HG03175 (cell line): ENCODE results near the gene MAP3K13.
"Not testable (repeated sequence)": the region's sequence is repeated elsewhere in the genome, so short reads cannot be mapped to it uniquely, and the experiment has no call there.

Experiments used
- ATAC-seq: cut with Tn5 transposase; IDR thresholded peaks from one replicate; pipeline ENCODE4 v1.9.1; 2021; ENCODE audit warnings: mild to moderate bottlenecking, moderate library complexity; ENCODE audit not compliant: unreplicated experiment

The MAP3K13 gene

GRCh38 chr3:185393055-185393454 is 30.1 kb downstream of the MAP3K13 start:
- no peak for ATAC-seq

GRCh38 chr3:185397676-185398075 is 34.7 kb downstream of the MAP3K13 start:
- no peak for ATAC-seq

- no peak for ATAC-seq
These were observed 37.1 kb downstream of the MAP3K13 start for GRCh38 chr3:185399737-185400667.

GRCh38 chr3:185400866-185401265 is 37.9 kb downstream of the MAP3K13 start:
- no peak for ATAC-seq

- no peak for ATAC-seq
These were observed 38.5 kb downstream of the MAP3K13 start for GRCh38 chr3:185401319-185401955.

- ATAC-seq: no peak
These were observed 39.6 kb downstream of the MAP3K13 start for GRCh38 chr3:185402561-185402960.

- no peak for ATAC-seq
These were observed 40.1 kb downstream of the MAP3K13 start for GRCh38 chr3:185403002-185403401.

- no peak for ATAC-seq
These were observed 42.3 kb downstream of the MAP3K13 start for GRCh38 chr3:185405243-185405642.

GRCh38 chr3:185405664-185406063 is 42.7 kb downstream of the MAP3K13 start:
- no peak for ATAC-seq

- no peak for ATAC-seq
These were observed 43.2 kb downstream of the MAP3K13 start for GRCh38 chr3:185406121-185406620.

- ATAC-seq: no peak
These were observed 47.0 kb downstream of the MAP3K13 start for GRCh38 chr3:185409957-185410356.

GRCh38 chr3:185411133-185411532 is 48.2 kb downstream of the MAP3K13 start:
- no peak for ATAC-seq

GRCh38 chr3:185416513-185416912 is 53.6 kb downstream of the MAP3K13 start:
- no peak for ATAC-seq

- not testable (repeated sequence) for ATAC-seq
These were observed 55.6 kb downstream of the MAP3K13 start for GRCh38 chr3:185418561-185418977.

GRCh38 chr3:185420762-185421161 is 57.8 kb downstream of the MAP3K13 start:
- ATAC-seq: no peak

- no peak for ATAC-seq
These were observed 58.8 kb downstream of the MAP3K13 start for GRCh38 chr3:185421577-185422232.

- ATAC-seq: no peak
These were observed 59.7 kb downstream of the MAP3K13 start for GRCh38 chr3:185422677-185423076.

- peak; percentile 50 for ATAC-seq
These were observed 60.2 kb downstream of the MAP3K13 start for GRCh38 chr3:185423178-185423577.

GRCh38 chr3:185424435-185424834 is 61.5 kb downstream of the MAP3K13 start:
- ATAC-seq: no peak

- ATAC-seq: no peak
These were observed 67.4 kb downstream of the MAP3K13 start for GRCh38 chr3:185430375-185430774.

- no peak for ATAC-seq
These were observed 77.0 kb downstream of the MAP3K13 start for GRCh38 chr3:185439745-185440466.
